ENCODE measurements around the gene MCCC2. TPM values are rescaled to one million over a fixed set of nuclear protein-coding genes. Genes with fewer than 3 reads are reported as not detected.
"Not testable (repeated sequence)": the region's sequence is repeated elsewhere in the genome, so short reads cannot be mapped to it uniquely, and the experiment has no call there.

The MCCC2 gene
- total and polyA plus RNA-seq, 2 donors from 2014 or later = 57.7 to 61.0 TPM

DNA sequence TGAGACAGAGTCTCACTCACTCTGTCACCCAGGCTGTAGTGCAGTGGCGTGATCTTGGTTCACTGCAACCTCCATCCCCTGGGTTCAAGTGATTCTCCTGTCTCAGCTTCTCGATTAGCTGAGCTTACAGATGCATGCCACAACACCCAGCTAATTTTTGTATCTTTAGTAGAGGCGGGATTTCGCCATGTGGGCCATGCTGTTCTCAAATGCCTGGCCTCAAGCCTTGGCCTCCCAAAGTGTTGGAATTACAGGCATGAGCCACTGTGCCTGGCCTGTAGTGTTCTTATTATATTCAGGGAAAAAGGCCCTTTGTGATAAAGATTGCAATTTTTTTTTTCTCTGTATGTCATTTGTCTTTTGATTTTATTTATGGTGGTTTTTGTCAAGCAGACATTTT lies 24.0 kb upstream of the MCCC2 start:
- DNase-seq (no peak), FAIRE-seq (no peak)
- intact Hi-C loops (cut with DNase I) = no loop called here
- Histone ChIP-seq H3K4me3 (ENCODE audit: low read length in 3 of 3) (no peak overlapping the region), H3K27ac (ENCODE audit: low read depth in 2 of 2, low read length in 2 of 2) (no peak overlapping the region), H3K9me3 (ENCODE audit: control insufficient read depth in 2 of 3, insufficient read depth in 1 of 3, low read length in 3 of 3) (no peaks in the 10 kb centered on the region), H3K36me3 (ENCODE audit: control insufficient read depth in 2 of 3, insufficient read depth in 3 of 3, low read length in 3 of 3) (peaks cover 3 to 33% (median 16%) of the 10 kb centered on the region in 3 donors), H3K4me1 (ENCODE audit: control insufficient read depth in 2 of 3, insufficient read depth in 2 of 3, low read depth in 1 of 3, low read length in 3 of 3) (no peaks in the 10 kb centered on the region), H3K27me3 (ENCODE audit: control insufficient read depth, insufficient read depth, low read length) (no peaks in the 10 kb centered on the region), H3K9ac (ENCODE audit: low read length in 3 of 3) (no peak overlapping the region)
- TF ChIP-seq, protein P1, sequence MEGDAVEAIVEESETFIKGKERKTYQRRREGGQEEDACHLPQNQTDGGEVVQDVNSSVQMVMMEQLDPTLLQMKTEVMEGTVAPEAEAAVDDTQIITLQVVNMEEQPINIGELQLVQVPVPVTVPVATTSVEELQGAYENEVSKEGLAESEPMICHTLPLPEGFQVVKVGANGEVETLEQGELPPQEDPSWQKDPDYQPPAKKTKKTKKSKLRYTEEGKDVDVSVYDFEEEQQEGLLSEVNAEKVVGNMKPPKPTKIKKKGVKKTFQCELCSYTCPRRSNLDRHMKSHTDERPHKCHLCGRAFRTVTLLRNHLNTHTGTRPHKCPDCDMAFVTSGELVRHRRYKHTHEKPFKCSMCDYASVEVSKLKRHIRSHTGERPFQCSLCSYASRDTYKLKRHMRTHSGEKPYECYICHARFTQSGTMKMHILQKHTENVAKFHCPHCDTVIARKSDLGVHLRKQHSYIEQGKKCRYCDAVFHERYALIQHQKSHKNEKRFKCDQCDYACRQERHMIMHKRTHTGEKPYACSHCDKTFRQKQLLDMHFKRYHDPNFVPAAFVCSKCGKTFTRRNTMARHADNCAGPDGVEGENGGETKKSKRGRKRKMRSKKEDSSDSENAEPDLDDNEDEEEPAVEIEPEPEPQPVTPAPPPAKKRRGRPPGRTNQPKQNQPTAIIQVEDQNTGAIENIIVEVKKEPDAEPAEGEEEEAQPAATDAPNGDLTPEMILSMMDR (IDR thresholded peaks at IDR 0.05; ENCODE audit: borderline replicate concordance, extremely low read depth, insufficient read depth) = no peak

DNA sequence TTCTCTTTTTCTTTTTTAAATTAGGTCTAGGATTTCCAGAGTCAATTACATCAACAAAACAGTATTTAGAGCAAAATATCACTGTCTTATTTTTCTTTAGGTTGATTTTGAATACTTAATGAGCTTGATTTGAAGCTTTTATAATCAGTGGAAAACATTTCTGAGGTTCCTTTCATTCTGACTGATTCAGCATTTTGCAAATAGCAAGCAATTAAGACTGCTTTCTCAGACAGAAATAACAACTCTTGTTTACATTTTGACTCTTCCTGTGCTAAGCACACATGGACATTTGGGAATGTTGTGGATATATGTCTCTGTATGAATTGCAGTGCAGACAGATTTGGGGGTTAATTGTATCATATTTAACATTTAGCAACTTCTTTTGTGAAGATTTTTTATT lies 22.2 kb upstream of the MCCC2 start:
- intact Hi-C loops (cut with DNase I) = no loop called here
- no peak for FAIRE-seq

DNA sequence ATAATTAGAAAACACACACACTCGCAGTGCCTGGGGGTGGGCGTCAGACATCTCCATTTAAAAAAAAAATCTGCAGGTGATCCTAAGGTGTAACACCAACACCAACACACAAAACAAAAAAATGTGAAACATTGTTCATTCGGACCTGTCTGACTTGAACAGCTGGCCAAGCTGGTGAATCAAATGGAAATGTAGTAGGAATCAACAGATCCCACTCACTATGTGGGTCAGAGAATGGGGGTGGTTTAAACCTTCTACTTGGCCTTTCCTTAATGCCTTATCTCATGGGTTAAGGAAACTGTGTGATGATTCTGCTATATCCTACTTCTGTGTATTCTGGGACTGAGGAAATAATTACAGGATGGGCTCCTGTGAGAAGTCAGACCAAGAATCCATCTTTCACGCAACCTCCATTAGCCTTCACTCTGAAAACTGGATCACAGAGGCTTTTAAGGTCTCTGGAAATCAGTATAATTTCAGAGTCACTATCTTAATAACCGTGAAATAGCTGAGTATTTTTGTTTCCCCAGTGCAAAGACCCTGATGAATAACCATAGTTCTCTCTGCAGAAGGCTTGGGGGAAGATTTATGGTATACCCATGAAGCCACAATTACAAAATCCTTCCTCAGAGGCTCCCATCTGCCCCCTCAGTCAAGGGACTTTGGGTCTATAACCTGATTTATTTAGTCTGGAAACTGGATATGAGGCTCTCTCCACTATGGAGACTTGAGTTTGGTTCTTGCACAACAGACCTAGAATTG lies 17.2 kb upstream of the MCCC2 start:
- H3K36me3 ChIP-seq (ENCODE audit: control insufficient read depth in 2 of 3, insufficient read depth in 3 of 3, low read length in 3 of 3) = peaks cover 0 to 14% (median 2%) of the 10 kb centered on the region in 3 donors
- FAIRE-seq = no peak
- H3K4me3 ChIP-seq (ENCODE audit: low read length in 3 of 3) = no peak overlapping the region
- H3K4me1 ChIP-seq (ENCODE audit: control insufficient read depth in 2 of 3, insufficient read depth in 2 of 3, low read depth in 1 of 3, low read length in 3 of 3) = no peaks in the 10 kb centered on the region
- no peak overlapping the region for H3K9ac ChIP-seq (ENCODE audit: low read length in 3 of 3)
- H3K27me3 ChIP-seq (ENCODE audit: control insufficient read depth, insufficient read depth, low read length) = no peaks in the 10 kb centered on the region
- TF ChIP-seq, protein P1 (IDR thresholded peaks at IDR 0.05; ENCODE audit: borderline replicate concordance, extremely low read depth, insufficient read depth) = no peak
- intact Hi-C loops (cut with DNase I) = no loop called here
- H3K27ac ChIP-seq (ENCODE audit: low read depth in 2 of 2, low read length in 2 of 2) = no peak overlapping the region
- H3K9me3 ChIP-seq (ENCODE audit: control insufficient read depth in 2 of 3, insufficient read depth in 1 of 3, low read length in 3 of 3) = no peaks in the 10 kb centered on the region
- DNase-seq = peak in 2 of 5 donors; percentile 3 to 17

More for the DNA sequence above, 22.2 kb upstream of the MCCC2 start:
- H3K36me3 ChIP-seq (ENCODE audit: control insufficient read depth in 2 of 3, insufficient read depth in 3 of 3, low read length in 3 of 3) = peaks cover 2 to 36% (median 13%) of the 10 kb centered on the region in 3 donors
- TF ChIP-seq, protein P1 (IDR thresholded peaks at IDR 0.05; ENCODE audit: borderline replicate concordance, extremely low read depth, insufficient read depth) = no peak
- DNase-seq = no peak
- no peaks in the 10 kb centered on the region for H3K9me3 ChIP-seq (ENCODE audit: control insufficient read depth in 2 of 3, insufficient read depth in 1 of 3, low read length in 3 of 3)
- no peak overlapping the region for H3K27ac ChIP-seq (ENCODE audit: low read depth in 2 of 2, low read length in 2 of 2)
- H3K4me3 ChIP-seq (ENCODE audit: low read length in 3 of 3) = no peak overlapping the region
- no peaks in the 10 kb centered on the region for H3K4me1 ChIP-seq (ENCODE audit: control insufficient read depth in 2 of 3, insufficient read depth in 2 of 3, low read depth in 1 of 3, low read length in 3 of 3)
- no peak overlapping the region for H3K9ac ChIP-seq (ENCODE audit: low read length in 3 of 3)
- H3K27me3 ChIP-seq (ENCODE audit: control insufficient read depth, insufficient read depth, low read length) = no peaks in the 10 kb centered on the region

DNA sequence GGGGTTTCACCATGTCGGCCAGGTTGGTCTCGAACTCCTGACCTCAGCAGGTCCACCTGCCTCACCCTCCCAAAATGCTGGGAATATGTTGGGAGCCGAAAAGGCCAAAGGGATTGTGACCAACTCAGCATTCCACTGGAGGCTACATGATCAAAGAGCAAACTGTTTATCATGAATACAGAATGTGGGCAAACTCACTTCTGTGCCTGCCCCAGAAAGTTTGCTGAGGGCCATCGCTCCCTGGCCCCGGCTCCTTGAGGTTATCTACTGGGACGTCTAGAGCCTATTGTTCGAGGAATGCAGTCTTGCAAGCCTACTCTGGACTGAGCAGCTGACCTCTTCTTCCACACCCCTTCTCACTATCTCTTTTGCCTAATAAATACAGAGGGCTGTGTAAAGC lies 15.3 kb upstream of the MCCC2 start:
- intact Hi-C loops (cut with DNase I); FAIRE-seq; H3K9me3 ChIP-seq (ENCODE audit: control insufficient read depth in 2 of 3, insufficient read depth in 1 of 3, low read length in 3 of 3); H3K27ac ChIP-seq (ENCODE audit: low read depth in 2 of 2, low read length in 2 of 2); H3K9ac ChIP-seq (ENCODE audit: low read length in 3 of 3); H3K4me1 ChIP-seq (ENCODE audit: control insufficient read depth in 2 of 3, insufficient read depth in 2 of 3, low read depth in 1 of 3, low read length in 3 of 3); H3K36me3 ChIP-seq (ENCODE audit: control insufficient read depth in 2 of 3, insufficient read depth in 3 of 3, low read length in 3 of 3); H3K27me3 ChIP-seq (ENCODE audit: control insufficient read depth, insufficient read depth, low read length); DNase-seq; H3K4me3 ChIP-seq (ENCODE audit: low read length in 3 of 3): not testable (repeated sequence)
